Neural crest cell (in vitro differentiated cells): ENCODE measurements around the gene MAP2K4. TPM values are rescaled to one million over a fixed set of nuclear protein-coding genes. Genes with fewer than 3 reads are reported as not detected.
A peak's percentile ranks its signal among the peaks of the same experiment; 100 is the strongest.
"Not testable (repeated sequence)": the region's sequence is repeated elsewhere in the genome, so short reads cannot be mapped to it uniquely, and the experiment has no call there.

Experiments
- DNase-seq: peaks from one replicate; pipeline ENCODE4 v3.0.0; 2021; ENCODE audit warnings: low read depth, mixed read lengths, low spot score
- H3K27ac Mint-ChIP-seq: one replicate; pipeline ENCODE4 v1.8.0; 2021; ENCODE audit warnings: mild to moderate bottlenecking, mixed read lengths; ENCODE audit not compliant: unreplicated experiment
- H3K27me3 Mint-ChIP-seq: 2 replicates; pipeline ENCODE4 v1.8.0; 2021; ENCODE audit warnings: low read depth, mild to moderate bottlenecking, mixed read lengths
- H3K36me3 Mint-ChIP-seq: 2 replicates; pipeline ENCODE4 v1.8.0; 2021; ENCODE audit warnings: low read depth, mild to moderate bottlenecking, mixed read lengths
- H3K4me1 Mint-ChIP-seq: 2 replicates; pipeline ENCODE4 v1.8.0; 2021; ENCODE audit warnings: mixed read lengths
- H3K4me3 Mint-ChIP-seq: one replicate; pipeline ENCODE4 v1.8.0; 2021; ENCODE audit warnings: mild to moderate bottlenecking, mixed read lengths
- H3K9me3 Mint-ChIP-seq: 2 replicates; pipeline ENCODE4 v1.8.0; 2021; ENCODE audit warnings: mixed read lengths
- long read RNA-seq: library from polyadenylated mRNA; unstranded; transcript quantifications from one replicate; pipeline ENCODE4 v2.0.0, GENCODE V29; 2020
- total RNA-seq: library from RNA; stranded (reverse); gene quantifications from 2 replicates; pipeline ENCODE4 v1.2.1, GENCODE V29; 2021
- TF ChIP-seq, protein P1 (sequence below): fragments of 200-600 bp; sonication (generic); conservative IDR thresholded peaks from 2 replicates; pipeline ENCODE4 v1.5.0; 2021; ENCODE audit warnings: antibody characterized with exemption, mild to moderate bottlenecking

The MAP2K4 gene
- total RNA-seq: 47.5 and 51.8 TPM in 2 replicates
- long read RNA-seq, partial matches to known transcripts: 12 of 15 reads
- long read RNA-seq, other reads (novel, unspliced or antisense): 3 of 15 reads

DNA sequence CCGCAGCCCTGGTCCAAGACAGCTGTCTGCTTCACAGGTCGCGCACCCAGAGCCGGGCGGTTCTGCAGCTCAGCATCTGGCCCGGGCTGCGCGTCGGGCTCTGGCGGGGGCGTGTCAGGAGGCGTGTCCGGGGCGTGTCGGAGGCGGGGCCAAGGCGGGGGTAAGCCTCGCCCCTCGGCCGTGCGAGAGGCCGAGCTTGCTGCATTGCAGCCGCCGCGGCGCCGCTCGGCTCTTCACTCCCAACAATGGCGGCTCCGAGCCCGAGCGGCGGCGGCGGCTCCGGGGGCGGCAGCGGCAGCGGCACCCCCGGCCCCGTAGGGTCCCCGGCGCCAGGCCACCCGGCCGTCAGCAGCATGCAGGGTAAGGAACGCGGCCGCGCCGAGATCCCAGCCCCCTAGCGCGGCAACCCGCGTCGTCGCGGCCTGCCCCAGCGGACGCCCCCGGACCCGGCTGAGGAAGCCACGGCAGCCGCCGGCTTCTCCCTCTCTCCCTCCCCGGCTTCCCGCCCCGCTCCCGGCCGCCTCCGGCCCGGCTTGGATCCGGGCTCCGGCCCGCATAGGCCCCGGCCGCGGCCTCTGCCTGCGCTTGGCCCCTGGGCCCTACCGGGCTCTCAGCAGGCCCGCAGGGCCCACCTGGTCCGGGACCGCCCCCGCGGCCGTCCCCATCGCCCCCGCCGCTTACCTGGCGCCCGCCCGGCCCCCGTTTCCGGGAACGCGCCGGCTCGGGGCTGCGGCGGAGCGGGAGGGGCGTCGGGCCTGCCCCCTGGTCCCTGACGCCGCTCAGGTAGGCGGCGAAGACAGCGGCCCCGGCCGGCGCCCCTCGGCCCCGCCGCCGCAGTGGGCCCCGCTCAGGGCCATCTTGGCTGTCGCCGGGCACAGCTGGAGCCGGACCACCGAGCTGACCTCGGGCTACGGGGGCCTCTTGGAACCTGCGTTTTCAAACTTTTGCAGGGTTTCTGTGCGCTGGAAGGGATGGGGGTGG is at the start of gene MAP2K4:
Gene MAP2K4 (plus strand): TSS at position 236 of the 981 bp plus-strand sequence. CDS start 10 bp downstream, at position 246.
- TF ChIP-seq, protein P1, sequence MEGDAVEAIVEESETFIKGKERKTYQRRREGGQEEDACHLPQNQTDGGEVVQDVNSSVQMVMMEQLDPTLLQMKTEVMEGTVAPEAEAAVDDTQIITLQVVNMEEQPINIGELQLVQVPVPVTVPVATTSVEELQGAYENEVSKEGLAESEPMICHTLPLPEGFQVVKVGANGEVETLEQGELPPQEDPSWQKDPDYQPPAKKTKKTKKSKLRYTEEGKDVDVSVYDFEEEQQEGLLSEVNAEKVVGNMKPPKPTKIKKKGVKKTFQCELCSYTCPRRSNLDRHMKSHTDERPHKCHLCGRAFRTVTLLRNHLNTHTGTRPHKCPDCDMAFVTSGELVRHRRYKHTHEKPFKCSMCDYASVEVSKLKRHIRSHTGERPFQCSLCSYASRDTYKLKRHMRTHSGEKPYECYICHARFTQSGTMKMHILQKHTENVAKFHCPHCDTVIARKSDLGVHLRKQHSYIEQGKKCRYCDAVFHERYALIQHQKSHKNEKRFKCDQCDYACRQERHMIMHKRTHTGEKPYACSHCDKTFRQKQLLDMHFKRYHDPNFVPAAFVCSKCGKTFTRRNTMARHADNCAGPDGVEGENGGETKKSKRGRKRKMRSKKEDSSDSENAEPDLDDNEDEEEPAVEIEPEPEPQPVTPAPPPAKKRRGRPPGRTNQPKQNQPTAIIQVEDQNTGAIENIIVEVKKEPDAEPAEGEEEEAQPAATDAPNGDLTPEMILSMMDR: peak; percentile 14
- Mint-ChIP-seq H3K27ac (no peak within 1 kb of the TSS), H3K9me3 (no peaks in the 10 kb centered on the region), H3K36me3 (no peaks in the 10 kb centered on the region), H3K4me3 (peak within 1 kb of the TSS; percentile 89), H3K4me1 (peaks cover 25% of the 10 kb centered on the region), H3K27me3 (peaks cover 13% of the 10 kb centered on the region)
- peak; percentile 94 for DNase-seq

DNA sequence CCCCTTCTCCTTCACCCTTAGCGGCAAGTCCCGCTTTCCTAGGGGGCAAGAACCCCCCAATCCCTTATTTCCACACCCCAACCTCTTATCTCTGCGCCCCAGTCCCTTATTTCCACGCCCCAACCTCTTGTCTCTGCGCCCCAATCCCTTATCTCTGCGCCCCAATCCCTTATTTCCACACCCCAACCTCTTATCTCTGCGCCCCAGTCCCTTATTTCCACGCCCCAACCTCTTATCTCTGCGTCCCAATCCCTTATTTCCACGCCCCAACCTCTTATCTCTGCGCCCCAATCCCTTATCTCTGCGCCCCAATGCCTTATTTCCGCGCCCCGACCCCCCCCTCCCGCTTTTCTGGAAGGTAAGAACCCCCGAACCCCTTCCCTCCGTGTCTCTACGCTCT is 47.9 kb upstream of the MAP2K4 start:
- Mint-ChIP-seq H3K36me3 (peaks cover 30% of the 10 kb centered on the region), H3K4me1 (peaks cover 11% of the 10 kb centered on the region)
- not testable (repeated sequence) for H3K4me3 Mint-ChIP-seq, DNase-seq, H3K9me3 Mint-ChIP-seq, H3K27ac Mint-ChIP-seq, H3K27me3 Mint-ChIP-seq

DNA sequence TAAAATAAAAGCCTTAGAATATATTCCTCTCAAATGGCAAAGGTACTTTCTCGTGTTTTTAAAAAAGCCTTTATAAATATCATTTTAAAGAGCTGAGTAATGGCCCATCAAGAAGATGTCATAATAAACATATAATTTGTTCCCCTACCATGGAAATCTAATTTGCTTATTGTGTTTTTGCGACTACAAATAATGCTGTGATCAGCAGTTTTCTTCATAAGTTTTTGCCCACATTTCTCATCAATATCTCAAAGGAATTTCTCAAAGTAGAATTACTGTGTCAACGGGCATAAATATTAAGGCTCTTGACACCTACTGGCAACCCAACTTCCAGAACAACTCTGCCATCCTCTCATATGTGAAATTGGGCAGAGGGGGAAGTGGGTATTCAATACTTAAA is 40.9 kb upstream of the MAP2K4 start:
- H3K27ac Mint-ChIP-seq: no peak overlapping the region
- H3K9me3 Mint-ChIP-seq: no peaks in the 10 kb centered on the region
- H3K36me3 Mint-ChIP-seq: peaks cover 20% of the 10 kb centered on the region
- no peaks in the 10 kb centered on the region for H3K27me3 Mint-ChIP-seq
- no peak overlapping the region for H3K4me3 Mint-ChIP-seq
- peaks cover 5% of the 10 kb centered on the region for H3K4me1 Mint-ChIP-seq
- no peak for DNase-seq
- TF ChIP-seq, protein P1: no peak

DNA sequence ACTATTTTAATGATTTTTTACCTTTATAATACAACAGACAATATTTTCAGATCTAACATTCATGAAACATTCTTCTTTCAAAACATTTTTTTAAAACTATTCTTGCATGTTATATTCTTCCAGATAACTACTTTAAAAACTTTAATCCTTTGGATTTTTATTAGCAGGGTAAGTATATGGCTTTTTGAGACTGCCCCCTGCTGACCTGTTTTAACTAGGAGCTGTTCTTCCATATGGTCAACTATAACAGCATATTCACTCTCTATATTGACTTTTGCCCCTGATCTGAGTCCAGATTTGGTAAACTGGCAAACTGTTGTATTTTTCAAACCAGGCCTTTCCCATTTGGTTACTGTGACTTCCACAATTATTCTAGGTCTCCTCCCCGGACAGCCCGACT is 39.9 kb upstream of the MAP2K4 start:
- H3K27ac Mint-ChIP-seq: no peak overlapping the region
- no peaks in the 10 kb centered on the region for H3K9me3 Mint-ChIP-seq
- DNase-seq: no peak
- peaks cover 3% of the 10 kb centered on the region for H3K4me1 Mint-ChIP-seq
- no peak overlapping the region for H3K4me3 Mint-ChIP-seq
- TF ChIP-seq, protein P1: peak; percentile 49
- H3K36me3 Mint-ChIP-seq: peaks cover 21% of the 10 kb centered on the region
- no peaks in the 10 kb centered on the region for H3K27me3 Mint-ChIP-seq

DNA sequence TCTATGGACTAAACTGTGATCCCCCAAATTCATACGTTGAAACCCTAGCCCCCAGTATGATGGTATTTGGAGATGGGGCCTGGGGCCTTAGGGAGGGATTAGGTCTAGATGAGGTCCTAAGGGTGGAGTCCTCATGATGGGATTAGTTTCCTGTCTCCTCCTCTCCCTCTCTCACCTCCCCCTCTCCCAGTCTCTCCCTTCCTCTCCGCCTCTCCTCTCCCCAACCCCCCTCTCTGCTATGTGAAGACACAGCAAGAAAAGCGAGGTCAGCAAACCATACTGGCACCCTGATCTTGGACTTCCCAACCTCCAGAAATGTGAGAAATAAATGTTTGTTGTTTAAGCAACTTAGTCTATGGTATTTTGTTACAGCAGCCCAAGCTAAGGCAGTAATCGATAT is 38.8 kb upstream of the MAP2K4 start:
- DNase-seq: no peak
- H3K27ac Mint-ChIP-seq: no peak overlapping the region
- TF ChIP-seq, protein P1: no peak
- no peak overlapping the region for H3K4me3 Mint-ChIP-seq
- no peaks in the 10 kb centered on the region for H3K27me3 Mint-ChIP-seq
- H3K36me3 Mint-ChIP-seq: peaks cover 18% of the 10 kb centered on the region
- H3K9me3 Mint-ChIP-seq: no peaks in the 10 kb centered on the region
- H3K4me1 Mint-ChIP-seq: no peaks in the 10 kb centered on the region
